Lower leg skin (tissue), 4 donors: ENCODE measurements around the gene YIPF5. TPM values are rescaled to one million over a fixed set of nuclear protein-coding genes. Genes with fewer than 3 reads are reported as not detected.

ENCODE experiments used
- DNase-seq, 2 donors: peaks; one replicate each; pipeline ENCODE4 v3.0.0-alpha.2; 2019; ENCODE audit warnings: low spot score in 2 of 2
- H3K4me3 ChIP-seq: fragments of 200-600 bp; sonication (generic); 2 replicates; pipeline ENCODE4 v1.5.1; 2017; ENCODE audit warnings: mild to moderate bottlenecking, low read depth; ENCODE audit not compliant: poor library complexity, severe bottlenecking
- POLR2A ChIP-seq, 2 donors: fragments of 450-650 bp; IDR thresholded peaks; one replicate each; pipeline ENCODE4 v1.6.1; 2016 to 2017; ENCODE audit warnings: antibody characterized with exemption in 2 of 2, mild to moderate bottlenecking in 1 of 2, moderate library complexity in 1 of 2
- WGBS, 2 donors: methylation state at CpG; one replicate each; pipeline ENCODE4 v1.1.5; 2018; 5-methylcytosine and 5-hydroxymethylcytosine counted together
- intact Hi-C: fragments of 100-400 bp; cut with DNase I; formaldehyde crosslinking; loops from one replicate; pipeline ENCODE4 v1.15.0; 2023; ENCODE audit warnings: low total_unique reads
- total RNA-seq, 4 donors: library from RNA; depleted of rRNA; stranded (reverse); fragments of >200 nt; gene quantifications; one replicate each; pipeline ENCODE4 v1.1.0, GENCODE V29; 2016
- TF ChIP-seq, protein P1 (sequence below), 3 donors: fragments of 450-650 bp; IDR thresholded peaks; one replicate each; pipeline ENCODE4 v1.5.1; 2016; ENCODE audit warnings: antibody characterized with exemption in 3 of 3, mild to moderate bottlenecking in 3 of 3, moderate library complexity in 2 of 3

YIPF5 gene
- total RNA-seq, 4 donors from 2014 or later = 30.4 to 35.0 (median 33.2) TPM

DNA sequence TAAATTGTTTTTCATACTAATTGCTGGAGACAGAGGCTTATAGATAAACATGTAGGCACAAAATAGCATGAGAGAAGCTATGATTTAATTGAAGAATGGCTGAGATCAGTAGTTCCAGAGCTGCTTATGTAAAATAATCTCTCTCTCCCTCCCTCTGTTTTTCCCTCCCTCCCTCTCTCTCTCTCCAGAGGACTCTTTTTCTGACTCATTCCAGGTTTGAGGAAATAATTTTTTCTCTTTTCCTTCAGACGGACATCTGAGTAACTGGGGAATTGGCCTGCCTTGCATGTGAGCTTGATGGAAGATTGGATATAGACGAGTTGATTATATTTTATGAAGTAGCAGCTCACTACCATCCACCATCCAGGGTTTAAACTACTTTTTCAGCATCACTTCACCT is 35.7 kb upstream of the YIPF5 start:
- intact Hi-C loops = no loop called here
- WGBS, 2 donors = 45 to 60% methylated on average over 2 of the region's 2 CpGs

DNA sequence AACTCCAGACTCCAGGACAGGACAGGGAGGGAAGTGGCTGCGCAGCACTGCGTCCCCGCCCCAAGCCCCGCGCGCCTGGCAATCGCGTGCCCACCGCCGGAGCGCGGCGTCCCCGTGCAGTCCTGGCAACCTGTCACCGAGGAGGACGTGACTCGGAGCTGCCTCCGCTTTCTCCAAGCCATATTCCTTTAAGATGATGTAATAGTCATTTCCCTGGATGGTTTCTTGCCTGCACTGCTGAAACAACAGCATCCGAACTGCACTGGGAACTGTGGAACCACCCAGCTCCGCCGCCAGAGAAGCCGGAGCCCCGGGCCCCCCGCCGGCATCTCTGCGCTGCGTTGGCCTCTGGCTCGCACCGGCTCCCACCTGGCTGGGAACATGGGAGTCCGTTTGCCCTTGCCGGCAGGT is 34.7 kb upstream of the YIPF5 start:
- peak in 1 of 2 donors; percentile 84 for DNase-seq
- intact Hi-C loops = no loop called here
- no peak overlapping the region for H3K4me3 ChIP-seq
- WGBS, 2 donors = 1% methylated on average over 28 of the region's 31 CpGs
- no peak for TF ChIP-seq POLR2A (IDR thresholded peaks at IDR 0.05)
- TF ChIP-seq, protein P1, sequence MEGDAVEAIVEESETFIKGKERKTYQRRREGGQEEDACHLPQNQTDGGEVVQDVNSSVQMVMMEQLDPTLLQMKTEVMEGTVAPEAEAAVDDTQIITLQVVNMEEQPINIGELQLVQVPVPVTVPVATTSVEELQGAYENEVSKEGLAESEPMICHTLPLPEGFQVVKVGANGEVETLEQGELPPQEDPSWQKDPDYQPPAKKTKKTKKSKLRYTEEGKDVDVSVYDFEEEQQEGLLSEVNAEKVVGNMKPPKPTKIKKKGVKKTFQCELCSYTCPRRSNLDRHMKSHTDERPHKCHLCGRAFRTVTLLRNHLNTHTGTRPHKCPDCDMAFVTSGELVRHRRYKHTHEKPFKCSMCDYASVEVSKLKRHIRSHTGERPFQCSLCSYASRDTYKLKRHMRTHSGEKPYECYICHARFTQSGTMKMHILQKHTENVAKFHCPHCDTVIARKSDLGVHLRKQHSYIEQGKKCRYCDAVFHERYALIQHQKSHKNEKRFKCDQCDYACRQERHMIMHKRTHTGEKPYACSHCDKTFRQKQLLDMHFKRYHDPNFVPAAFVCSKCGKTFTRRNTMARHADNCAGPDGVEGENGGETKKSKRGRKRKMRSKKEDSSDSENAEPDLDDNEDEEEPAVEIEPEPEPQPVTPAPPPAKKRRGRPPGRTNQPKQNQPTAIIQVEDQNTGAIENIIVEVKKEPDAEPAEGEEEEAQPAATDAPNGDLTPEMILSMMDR (IDR thresholded peaks at IDR 0.05) = no peak

More for the DNA sequence above, 35.7 kb upstream of the YIPF5 start:
- H3K4me3 ChIP-seq = no peak overlapping the region
- TF ChIP-seq, protein P1 (IDR thresholded peaks at IDR 0.05) = no peak
- no peak for TF ChIP-seq POLR2A (IDR thresholded peaks at IDR 0.05)
- no peak for DNase-seq

DNA sequence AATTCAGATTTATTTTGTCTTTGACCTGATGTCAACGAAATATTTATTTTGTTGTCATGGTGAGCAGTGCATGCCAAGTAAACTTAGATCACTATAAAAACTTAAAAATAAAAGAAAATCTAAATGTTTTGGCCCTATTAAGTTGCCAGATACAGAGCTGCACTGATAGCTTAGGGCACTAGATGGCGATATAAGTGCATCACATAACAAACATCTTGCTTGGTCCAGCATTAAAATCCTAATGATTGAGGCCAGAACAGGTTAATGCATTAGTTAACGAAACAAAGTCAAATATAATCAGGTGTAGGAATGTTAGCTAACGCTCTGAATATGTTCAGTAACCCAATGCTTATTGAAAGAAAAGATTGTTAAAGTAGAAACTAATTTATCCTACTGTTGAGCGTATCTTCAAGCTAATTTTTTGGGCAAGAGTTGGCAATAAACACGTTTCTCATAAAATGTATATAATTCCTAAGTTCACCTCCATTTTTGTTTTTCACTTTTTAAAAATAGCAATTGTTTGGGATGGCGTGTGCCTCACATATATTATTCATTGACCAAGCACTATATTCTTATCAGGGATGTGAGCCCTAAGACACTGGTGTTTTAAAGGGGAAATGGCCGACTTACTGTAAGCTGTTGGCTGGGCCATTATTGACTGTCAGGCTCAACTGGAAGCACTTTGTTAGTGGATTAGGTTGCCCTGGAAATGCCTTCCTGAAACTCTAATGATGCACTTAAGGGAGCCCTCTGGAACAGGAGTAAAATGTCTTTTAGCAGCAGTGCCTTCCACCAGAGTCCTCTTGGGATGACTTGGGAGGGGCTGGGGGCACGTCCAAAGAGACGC is 33.5 kb upstream of the YIPF5 start:
- H3K4me3 ChIP-seq = no peak overlapping the region
- no peak for TF ChIP-seq POLR2A (IDR thresholded peaks at IDR 0.05)
- TF ChIP-seq, protein P1 (IDR thresholded peaks at IDR 0.05) = no peak
- intact Hi-C loops = no loop called here
- 33 to 37% methylated on average over 10 of the region's 10 CpGs for WGBS, 2 donors
- peak in 1 of 2 donors; percentile 39 for DNase-seq

- no peak for TF ChIP-seq POLR2A (IDR thresholded peaks at IDR 0.05)
- TF ChIP-seq, protein P1 (IDR thresholded peaks at IDR 0.05) = no peak
- WGBS, 2 donors = 84 to 88% methylated on average over 1 of the region's 1 CpG
- no peak for DNase-seq
- intact Hi-C loops = no loop called here
- no peak overlapping the region for H3K4me3 ChIP-seq
These were observed 32.3 kb upstream of the YIPF5 start for GRCh38 chr5:144202726-144203125.

DNA sequence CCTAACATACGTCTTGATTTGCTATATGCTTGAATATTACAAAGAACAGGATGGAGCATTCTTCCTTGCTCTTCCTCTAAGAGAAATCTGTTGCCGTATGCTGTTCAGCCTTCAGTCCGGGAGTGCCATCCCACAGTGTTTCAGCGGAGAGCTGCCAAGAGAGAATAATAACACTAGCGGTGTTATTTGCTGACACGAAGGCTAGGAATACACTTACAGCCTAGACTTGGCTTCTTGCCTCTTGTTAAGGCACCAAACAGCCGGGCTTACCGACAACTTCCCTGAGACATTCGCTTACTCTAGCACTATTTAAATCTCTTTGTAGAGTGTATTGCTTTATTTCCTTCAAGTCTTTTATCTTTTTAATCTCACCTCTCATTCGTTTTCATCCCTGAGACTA is 31.6 kb upstream of the YIPF5 start:
- WGBS, 2 donors = 19 to 22% methylated on average over 10 of the region's 10 CpGs
- intact Hi-C loops = no loop called here
- TF ChIP-seq POLR2A (IDR thresholded peaks at IDR 0.05) = no peak
- TF ChIP-seq, protein P1 (IDR thresholded peaks at IDR 0.05) = no peak

More for the DNA sequence above, 31.6 kb upstream of the YIPF5 start:
- H3K4me3 ChIP-seq = no peak overlapping the region
- no peak for DNase-seq
